HT1080 (cell line): ENCODE results near the gene PALM. TPM values are rescaled to one million over a fixed set of nuclear protein-coding genes. Genes with fewer than 3 reads are reported as not detected.

Source experiments
- total RNA-seq: library from RNA; depleted of rRNA; stranded (reverse); fragments of >200 nt; shearing (Covaris generic); gene quantifications from 2 replicates; pipeline ENCODE4 v1.2.3, GENCODE V29; 2014; rRNA removed

Gene PALM
- total RNA-seq, 1 experiment from 2014 or later = not detected

Other genes starting within 250 kb of the PALM start
- 0.03 TPM in 1 of 2 replicates, not detected in the other for gene SHC2, start 247.9 kb upstream of the PALM start, total RNA-seq
- not detected in 2 replicates for gene MADCAM1, start 212.4 kb upstream of the PALM start, total RNA-seq
- 40.7 and 48.2 TPM in 2 replicates for gene TPGS1, start 201.4 kb upstream of the PALM start, total RNA-seq
- 107 and 110 TPM in 2 replicates for gene CDC34, start 177.2 kb upstream of the PALM start, total RNA-seq
- not detected in 2 replicates for gene GZMM, start 164.9 kb upstream of the PALM start, total RNA-seq
- gene BSG, start 136.3 kb upstream of the PALM start, total RNA-seq = 475 and 545 TPM in 2 replicates
- gene HCN2, start 119.1 kb upstream of the PALM start, total RNA-seq = 0.27 and 0.37 TPM in 2 replicates
- gene POLRMT, start 75.4 kb upstream of the PALM start, total RNA-seq = 86.9 and 100 TPM in 2 replicates
- not detected in 2 replicates for gene FGF22, start 69.1 kb upstream of the PALM start, total RNA-seq
- 86.5 and 130 TPM in 2 replicates for gene RNF126, start 45.7 kb upstream of the PALM start, total RNA-seq
- gene FSTL3, start 32.5 kb upstream of the PALM start, total RNA-seq = 14.5 and 19.7 TPM in 2 replicates
- not detected in 2 replicates for gene PRSS57, start 13.5 kb upstream of the PALM start, total RNA-seq
- 0.02 and 0.13 TPM in 2 replicates for gene MISP, start 42.2 kb downstream of the PALM start, total RNA-seq
- 276 and 447 TPM in 2 replicates for gene PTBP1, start 88.5 kb downstream of the PALM start, total RNA-seq
- gene PLPPR3, start 113.0 kb downstream of the PALM start, total RNA-seq = 0.30 TPM in 1 of 2 replicates, not detected in the other
- not detected in 2 replicates for gene AZU1, start 118.9 kb downstream of the PALM start, total RNA-seq
- not detected in 2 replicates for gene PRTN3, start 132.1 kb downstream of the PALM start, total RNA-seq
- gene ELANE, start 143.4 kb downstream of the PALM start, total RNA-seq = not detected in 2 replicates
- gene CFD, start 150.7 kb downstream of the PALM start, total RNA-seq = not detected in 2 replicates
- 18.1 and 20.8 TPM in 2 replicates for gene MED16, start 184.3 kb downstream of the PALM start, total RNA-seq
- gene RNU6-9, start 184.5 kb downstream of the PALM start, total RNA-seq = not detected in 2 replicates
- gene R3HDM4, start 204.3 kb downstream of the PALM start, total RNA-seq = 32.2 and 42.2 TPM in 2 replicates
- not detected in 2 replicates for gene KISS1R, start 208.4 kb downstream of the PALM start, total RNA-seq
- 4.3 and 8.0 TPM in 2 replicates for gene ARID3A, start 217.1 kb downstream of the PALM start, total RNA-seq